ENCODE data around the gene ANAPC1.
A peak's percentile ranks its signal among the peaks of the same experiment; 100 is the strongest.
"Not testable (repeated sequence)": the region's sequence is repeated elsewhere in the genome, so short reads cannot be mapped to it uniquely, and the experiment has no call there.

The ANAPC1 gene

GRCh38 chr2:111782195-111782594, 101.8 kb downstream of the ANAPC1 start:
- DNase-seq (ENCODE audit: low read depth): not testable (repeated sequence)

- DNase-seq (ENCODE audit: low read depth): not testable (repeated sequence)
Measured at GRCh38 chr2:111781443-111782094, 102.4 kb downstream of the ANAPC1 start.

- DNase-seq (ENCODE audit: low read depth): not testable (repeated sequence)
Measured at GRCh38 chr2:111777155-111777554, 106.8 kb downstream of the ANAPC1 start.

GRCh38 chr2:111776296-111776695, 107.7 kb downstream of the ANAPC1 start:
- not testable (repeated sequence) for DNase-seq (ENCODE audit: low read depth)

GRCh38 chr2:111772180-111772579, 111.8 kb downstream of the ANAPC1 start:
- DNase-seq (ENCODE audit: low read depth): not testable (repeated sequence)

GRCh38 chr2:111770916-111771658, 112.9 kb downstream of the ANAPC1 start:
- not testable (repeated sequence) for DNase-seq (ENCODE audit: low read depth)

- not testable (repeated sequence) for DNase-seq (ENCODE audit: low read depth)
Measured at GRCh38 chr2:111768266-111769190, 115.5 kb downstream of the ANAPC1 start.

- DNase-seq (ENCODE audit: low read depth): not testable (repeated sequence)
Measured at GRCh38 chr2:111767087-111767486, 116.9 kb downstream of the ANAPC1 start.

- DNase-seq (ENCODE audit: low read depth): not testable (repeated sequence)
Measured at GRCh38 chr2:111766295-111766694, 117.7 kb downstream of the ANAPC1 start.

GRCh38 chr2:111764151-111764550, 119.8 kb downstream of the ANAPC1 start:
- not testable (repeated sequence) for DNase-seq (ENCODE audit: low read depth)

- DNase-seq (ENCODE audit: low read depth): not testable (repeated sequence)
Measured at GRCh38 chr2:111760697-111761284, 123.2 kb downstream of the ANAPC1 start.

- DNase-seq (ENCODE audit: low read depth): not testable (repeated sequence)
Measured at GRCh38 chr2:111752533-111752932, 131.5 kb downstream of the ANAPC1 start.

GRCh38 chr2:111750641-111751040, 133.4 kb downstream of the ANAPC1 start:
- DNase-seq (ENCODE audit: low read depth): not testable (repeated sequence)

- DNase-seq (ENCODE audit: low read depth): not testable (repeated sequence)
Measured at GRCh38 chr2:111748429-111748828, 135.6 kb downstream of the ANAPC1 start.

- not testable (repeated sequence) for DNase-seq (ENCODE audit: low read depth)
Measured at GRCh38 chr2:111747410-111748115, 136.4 kb downstream of the ANAPC1 start.

- not testable (repeated sequence) for DNase-seq (ENCODE audit: low read depth)
Measured at GRCh38 chr2:111744751-111745150, 139.2 kb downstream of the ANAPC1 start.

- not testable (repeated sequence) for DNase-seq (ENCODE audit: low read depth)
Measured at GRCh38 chr2:111741517-111741916, 142.5 kb downstream of the ANAPC1 start.

- peak; percentile 21 for DNase-seq (ENCODE audit: low read depth)
Measured at GRCh38 chr2:111735838-111736721, 147.9 kb downstream of the ANAPC1 start.

GRCh38 chr2:111735420-111735819, 148.6 kb downstream of the ANAPC1 start:
- not testable (repeated sequence) for DNase-seq (ENCODE audit: low read depth)

All from iris pigment epithelial cell (primary cell).